ENCODE measurements around the gene STAT1. TPM values are rescaled to one million over a fixed set of nuclear protein-coding genes. Genes with fewer than 3 reads are reported as not detected.
A peak's percentile ranks its signal among the peaks of the same experiment; 100 is the strongest.
"Not testable (repeated sequence)": the region's sequence is repeated elsewhere in the genome, so short reads cannot be mapped to it uniquely, and the experiment has no call there.

STAT1 gene
- total RNA-seq, 1 donor, result 132 TPM

DNA sequence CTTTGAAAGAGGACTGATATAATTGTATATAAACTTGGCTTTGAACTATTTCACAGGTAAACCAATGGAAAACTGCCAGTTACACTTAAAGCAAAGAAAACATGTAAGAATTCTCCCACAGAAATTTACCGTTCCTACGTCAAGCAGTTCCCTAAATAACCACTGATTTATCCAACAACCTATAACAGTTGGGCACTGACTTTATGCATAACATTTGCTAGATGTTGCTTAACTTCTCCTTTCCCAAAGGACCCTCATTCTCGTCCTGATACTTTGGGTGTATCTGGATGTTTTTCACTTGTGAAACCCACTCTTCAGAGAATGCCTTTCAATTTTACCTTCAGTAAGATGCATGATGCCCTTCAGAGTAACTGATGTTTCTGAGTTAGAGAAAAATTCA lies 43.8 kb downstream of the STAT1 start:
- TF ChIP-seq CTCF (IDR thresholded peaks at IDR 0.05; ENCODE audit: insufficient read depth, low read depth, low read length), result no peak
- no peak overlapping the region for H3K4me3 ChIP-seq (ENCODE audit: low read depth, low read length)
- DNase-seq (ENCODE audit: low read depth), result no peak

DNA sequence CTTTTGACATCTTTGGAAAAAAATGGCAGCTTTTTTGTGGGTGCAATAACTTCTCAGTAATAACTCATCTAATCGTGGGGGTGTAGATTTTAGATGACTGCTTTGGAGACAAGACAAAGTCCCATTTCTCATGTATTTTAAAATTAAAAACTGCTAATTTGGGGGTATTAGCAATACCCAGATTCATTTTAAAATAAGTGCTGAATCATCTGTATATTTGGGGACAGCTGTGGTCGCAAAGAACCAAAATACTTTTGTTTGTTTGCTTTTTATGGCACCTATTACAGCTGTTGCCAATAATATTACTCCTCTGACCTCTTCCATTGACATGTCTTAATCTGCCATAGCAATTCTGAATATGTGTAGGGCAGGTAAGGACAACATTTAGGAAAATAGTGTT lies 45.4 kb downstream of the STAT1 start:
- no peak for TF ChIP-seq CTCF (IDR thresholded peaks at IDR 0.05; ENCODE audit: insufficient read depth, low read depth, low read length)
- no peak overlapping the region for H3K4me3 ChIP-seq (ENCODE audit: low read depth, low read length)
- no peak for DNase-seq (ENCODE audit: low read depth)

DNA sequence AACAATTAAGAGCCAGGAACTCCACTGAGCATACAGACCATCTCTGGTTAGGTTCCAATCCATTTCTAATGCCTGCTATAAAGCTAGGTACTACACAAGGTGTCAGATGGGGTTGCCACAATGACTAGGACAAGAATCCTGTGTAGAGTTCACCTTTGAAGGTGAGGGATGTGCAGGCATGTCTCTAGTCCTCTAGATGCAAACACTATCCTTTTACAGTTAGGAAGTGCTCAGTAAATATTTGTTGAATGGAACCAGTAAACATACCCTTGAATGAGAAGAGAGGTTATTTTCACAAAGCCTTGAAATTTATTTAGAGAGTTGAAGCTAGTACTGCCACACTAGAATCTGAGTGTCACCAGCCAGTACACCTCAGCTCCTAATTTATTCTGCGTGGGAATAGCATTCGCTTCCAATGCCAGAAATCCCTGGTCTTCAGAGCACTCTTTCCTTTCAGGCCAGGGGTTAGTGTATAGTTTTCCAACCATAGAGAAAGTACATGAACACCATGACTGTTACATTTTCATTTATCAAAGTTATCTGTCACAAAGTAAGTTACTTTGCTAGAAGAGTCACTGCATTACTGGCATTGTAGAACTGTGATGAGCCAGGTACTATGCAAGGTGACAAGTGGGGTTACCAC lies 48.3 kb downstream of the STAT1 start:
- DNase-seq (ENCODE audit: low read depth), result no peak
- no peak for TF ChIP-seq CTCF (IDR thresholded peaks at IDR 0.05; ENCODE audit: insufficient read depth, low read depth, low read length)
- H3K4me3 ChIP-seq (ENCODE audit: low read depth, low read length), result no peak overlapping the region

GRCh38 chr2:190964170-190964795 lies 49.7 kb downstream of the STAT1 start:
- H3K4me3 ChIP-seq (ENCODE audit: low read depth, low read length), result no peak overlapping the region
- no peak for DNase-seq (ENCODE audit: low read depth)
- TF ChIP-seq CTCF (IDR thresholded peaks at IDR 0.05; ENCODE audit: insufficient read depth, low read depth, low read length), result no peak

DNA sequence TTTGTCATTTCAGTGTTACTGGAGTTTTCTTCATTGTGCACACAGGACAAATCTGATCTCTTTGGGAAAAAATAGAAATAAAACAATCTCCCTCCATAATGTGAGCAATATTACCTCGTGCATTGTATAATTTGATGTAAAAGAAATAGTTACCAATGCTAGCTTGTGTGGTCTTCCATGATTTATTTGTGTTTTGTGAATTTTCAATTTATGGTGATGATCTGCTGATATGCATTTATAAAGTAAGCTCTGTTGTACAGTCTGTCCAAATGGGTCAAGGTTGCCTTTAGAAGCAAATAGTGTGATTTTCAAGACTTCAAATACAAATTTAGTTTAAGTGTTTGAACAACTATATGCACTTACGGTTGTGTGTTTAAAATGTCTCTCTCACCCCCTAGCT lies 50.9 kb downstream of the STAT1 start:
- TF ChIP-seq CTCF (IDR thresholded peaks at IDR 0.05; ENCODE audit: insufficient read depth, low read depth, low read length), result no peak
- no peak for DNase-seq (ENCODE audit: low read depth)
- no peak overlapping the region for H3K4me3 ChIP-seq (ENCODE audit: low read depth, low read length)

DNA sequence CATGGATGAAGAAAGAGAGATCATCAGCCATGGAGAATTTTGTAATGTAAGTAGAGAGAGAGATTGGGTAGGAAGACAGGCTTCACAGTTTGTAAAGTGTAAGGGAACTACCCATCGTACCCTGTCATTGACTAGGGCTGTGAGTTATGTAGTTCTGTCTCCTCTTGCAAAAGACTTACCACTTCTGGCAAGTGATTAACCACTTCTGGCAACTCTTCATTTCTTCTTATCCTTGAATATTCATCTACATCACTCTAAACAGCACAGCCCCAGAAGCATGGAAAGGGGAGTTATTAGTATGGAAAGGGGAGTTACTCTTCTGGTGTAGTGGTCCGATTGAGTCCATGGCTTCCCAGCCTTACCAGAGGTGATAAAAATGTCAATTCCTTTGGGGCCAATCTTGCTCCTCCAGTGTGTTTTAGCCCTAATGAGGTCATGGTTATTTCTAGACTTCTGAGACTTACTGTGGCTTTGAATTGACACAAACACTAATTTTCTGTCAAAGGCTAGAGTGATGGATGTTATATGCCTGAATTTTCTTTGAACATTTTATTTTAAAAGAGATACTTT lies 52.0 kb downstream of the STAT1 start:
- TF ChIP-seq CTCF (IDR thresholded peaks at IDR 0.05; ENCODE audit: insufficient read depth, low read depth, low read length), result no peak
- no peak overlapping the region for H3K4me3 ChIP-seq (ENCODE audit: low read depth, low read length)
- peak; percentile 44 for DNase-seq (ENCODE audit: low read depth)

GRCh38 chr2:190961117-190961516 lies 52.9 kb downstream of the STAT1 start:
- H3K4me3 ChIP-seq (ENCODE audit: low read depth, low read length); DNase-seq (ENCODE audit: low read depth): not testable (repeated sequence)
